Lung microvascular endothelial cell (primary cell): ENCODE measurements around the gene TENT4A. TPM values are rescaled to one million over a fixed set of nuclear protein-coding genes. Genes with fewer than 3 reads are reported as not detected.
A peak's percentile ranks its signal among the peaks of the same experiment; 100 is the strongest.

Source experiments
- DNase-seq, 2 donors: peaks; one replicate each; pipeline versions ENCODE4 v3.0.0 to v3.0.0-alpha.2; 2010; ENCODE audit warnings: low read depth in 2 of 2
- total RNA-seq: library from RNA; depleted of rRNA; stranded (reverse); fragments of >200 nt; gene quantifications from 2 replicates; pipeline ENCODE4 v1.2.1, GENCODE V29; 2014

TENT4A gene
- total RNA-seq, 1 donor from 2014 or later = 8.1 TPM

- no peak for DNase-seq
Measured at GRCh38 chr5:6700074-6700684, 13.1 kb upstream of the TENT4A start.

GRCh38 chr5:6700685-6701355 is 12.4 kb upstream of the TENT4A start:
- no peak for DNase-seq

GRCh38 chr5:6701491-6701890 is 11.7 kb upstream of the TENT4A start:
- DNase-seq = no peak

- DNase-seq = no peak
Measured at GRCh38 chr5:6702633-6703032, 10.6 kb upstream of the TENT4A start.

- DNase-seq = no peak
Measured at GRCh38 chr5:6703806-6704205, 9.4 kb upstream of the TENT4A start.

- peak; percentile 68 to 89 for DNase-seq
Measured at GRCh38 chr5:6704361-6704851, 8.8 kb upstream of the TENT4A start.

- DNase-seq = peak in 1 of 2 donors; percentile 30
Measured at GRCh38 chr5:6705088-6705487, 8.1 kb upstream of the TENT4A start.

GRCh38 chr5:6705959-6706358 is 7.3 kb upstream of the TENT4A start:
- DNase-seq = no peak

- DNase-seq = no peak
Measured at GRCh38 chr5:6707852-6708251, 5.4 kb upstream of the TENT4A start.

- DNase-seq = no peak
Measured at GRCh38 chr5:6708814-6709213, 4.4 kb upstream of the TENT4A start.

- no peak for DNase-seq
Measured at GRCh38 chr5:6710070-6710469, 3.2 kb upstream of the TENT4A start.

- DNase-seq = no peak
Measured at GRCh38 chr5:6710551-6711318, 2.5 kb upstream of the TENT4A start.

- DNase-seq = no peak
Measured at GRCh38 chr5:6711409-6712141, 1.7 kb upstream of the TENT4A start.

- peak; percentile 51 to 68 for DNase-seq
Measured at GRCh38 chr5:6712142-6712576, 1.1 kb upstream of the TENT4A start.

GRCh38 chr5:6712577-6713273 is 507 bp upstream of the TENT4A start:
- peak; percentile 97 to 98 for DNase-seq

GRCh38 chr5:6714226-6715041 is 1.2 kb downstream of the TENT4A start:
- DNase-seq = peak; percentile 24 to 34

- DNase-seq = no peak
Measured at GRCh38 chr5:6715271-6715670, 2.0 kb downstream of the TENT4A start.

- no peak for DNase-seq
Measured at GRCh38 chr5:6715758-6716628, 2.8 kb downstream of the TENT4A start.

- no peak for DNase-seq
Measured at GRCh38 chr5:6716629-6717149, 3.5 kb downstream of the TENT4A start.
